ENCODE data around the gene ATF7. TPM values are rescaled to one million over a fixed set of nuclear protein-coding genes. Genes with fewer than 3 reads are reported as not detected.

The ATF7 gene
- 8.1 TPM for total RNA-seq

DNA sequence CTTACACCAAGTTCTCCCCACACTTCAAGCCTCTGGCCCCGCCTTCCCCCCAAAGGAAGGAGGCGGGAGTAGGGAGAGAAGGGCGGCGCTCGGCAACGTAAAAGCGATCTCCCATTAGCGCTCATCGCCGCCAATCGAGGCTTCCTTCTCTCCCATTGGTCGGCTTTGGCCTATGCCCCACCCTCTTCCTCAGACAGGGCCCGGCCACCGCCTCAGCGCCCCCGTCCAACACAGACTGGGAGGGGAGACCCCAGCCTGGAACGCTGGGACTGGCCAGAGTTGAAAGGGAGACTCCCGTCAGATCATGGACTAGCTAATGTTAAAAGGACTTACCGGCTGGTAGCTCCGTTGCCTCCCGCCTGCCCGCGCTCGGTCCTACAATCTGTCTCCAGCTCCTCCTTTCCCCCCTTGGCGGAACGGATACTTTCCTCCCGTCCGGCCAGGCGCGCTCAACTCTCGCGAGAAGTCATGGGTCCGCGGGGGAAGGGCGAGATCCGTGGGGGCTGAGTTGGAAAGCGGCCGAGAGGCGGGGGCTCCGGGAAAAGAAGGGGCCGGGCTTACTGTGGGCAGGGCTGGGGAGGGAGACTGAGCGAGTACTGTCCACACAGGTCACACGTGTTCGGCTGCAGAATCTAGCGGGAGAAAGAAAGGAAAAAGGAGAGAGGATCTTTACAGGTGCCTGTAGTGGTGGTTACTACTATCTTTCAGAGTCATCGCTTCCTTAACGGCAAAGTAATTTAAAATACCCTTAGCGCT, at the start of gene ATF7:
Gene ATF7 (minus strand): TSS at position 437 of the 756 bp plus-strand sequence. CDS start 25,382 bp downstream, outside the sequence.

GRCh38 chr12:53506881-53507602, 119.1 kb downstream of the ATF7 start, which contains the start of gene NPFF:
NPFF (minus strand) TSS chr12:53507484; CDS start chr12:53507474, 10 bp downstream.

DNA sequence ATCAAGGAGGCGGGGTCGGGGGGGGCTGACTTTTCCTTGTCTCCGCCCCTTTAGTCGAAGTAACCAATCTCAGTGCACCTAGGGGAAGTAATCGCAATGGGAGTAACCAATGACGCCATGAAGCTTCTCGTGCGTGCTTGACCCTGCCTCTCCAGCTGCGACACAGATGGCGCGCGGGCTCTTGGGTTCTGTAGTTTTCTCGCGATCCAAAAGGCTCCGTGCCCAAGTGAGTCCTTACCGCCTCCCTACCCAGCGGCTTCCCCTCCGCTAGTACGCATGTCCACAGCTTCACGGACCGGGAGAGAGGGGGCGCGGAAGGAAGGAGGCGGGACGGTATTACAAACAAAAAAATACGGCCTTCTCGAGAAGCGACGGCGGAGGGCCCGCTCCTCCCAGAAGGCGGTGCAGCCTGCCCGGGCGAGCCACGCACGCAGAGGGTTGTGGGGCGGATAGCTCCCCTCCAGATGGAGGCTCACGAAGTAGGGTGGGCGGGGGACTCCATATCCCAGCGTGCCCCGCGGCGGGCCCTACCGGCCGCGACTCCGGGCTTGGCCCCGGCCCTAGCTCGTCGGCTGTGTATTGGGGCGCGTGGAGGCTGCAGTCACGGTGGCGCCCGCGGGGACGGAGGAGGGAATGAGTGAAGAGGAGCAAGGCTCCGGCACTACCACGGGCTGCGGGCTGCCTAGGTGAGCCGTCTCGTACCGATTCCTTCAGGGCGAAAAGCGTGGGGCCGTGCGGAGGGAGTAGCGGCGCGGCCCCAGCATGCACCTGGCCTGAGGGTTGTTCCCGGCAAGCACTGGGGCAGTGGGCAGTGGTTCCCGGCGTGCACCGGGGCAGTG, 125.2 kb downstream of the ATF7 start, which contains the start of gene TARBP2:
Gene TARBP2 (plus strand): TSS at position 508 of the 839 bp plus-strand sequence. CDS start 126 bp downstream, at position 634.

GRCh38 chr12:53499266-53500141, 126.7 kb downstream of the ATF7 start, which contains the start of gene MAP3K12:
MAP3K12 (minus strand) TSS chr12:53499458; CDS start chr12:53487391, 12,067 bp downstream.

Small RNAs within 50 kb of the gene (small RNA-seq; reads per million reads assigned to genes)
- not detected for gene AC023509.3

Other genes with a start within 250 kb of the ATF7 start
- gene SP1, start 246.2 kb downstream of the ATF7 start, total RNA-seq, result 20.3 TPM
- not detected for gene AMHR2, start 202.5 kb downstream of the ATF7 start, total RNA-seq
- gene PRR13, start 184.6 kb downstream of the ATF7 start, total RNA-seq, result 6.0 TPM
- gene PCBP2, start 174.3 kb downstream of the ATF7 start, total RNA-seq, result 246 TPM
- gene MAP3K12, start 126.9 kb downstream of the ATF7 start, total RNA-seq, result 32.5 TPM
- gene TARBP2, start 125.1 kb downstream of the ATF7 start, total RNA-seq, result 24.7 TPM
- 1.2 TPM for gene NPFF, start 118.9 kb downstream of the ATF7 start, total RNA-seq
- gene ATP5MC2, start 49.7 kb upstream of the ATF7 start, total RNA-seq, result 85.1 TPM
- 66.9 TPM for gene CALCOCO1, start 101.1 kb upstream of the ATF7 start, total RNA-seq
- not detected for gene CISTR, start 125.6 kb upstream of the ATF7 start, total RNA-seq